OCI-LY7 (cell line): ENCODE results near the gene DPYD.

Source experiments
- CTCF ChIP-seq: fragments of 200-600 bp; sonication (generic); conservative IDR thresholded peaks from 2 replicates; pipeline ENCODE4 v1.5.1; 2014; ENCODE audit warnings: mild to moderate bottlenecking, antibody characterized with exemption, low read length, moderate library complexity, mixed read lengths
- EZH2phosphoT487 ChIP-seq: fragments of 200-600 bp; sonication (generic); IDR thresholded peaks from 2 replicates; pipeline ENCODE4 v1.6.1; 2018; ENCODE audit warnings: low read depth, borderline replicate concordance, mild to moderate bottlenecking, mixed run types, antibody characterized with exemption, low read length, moderate library complexity, mixed read lengths

GRCh38 chr1:97923811-97924210 lies 3.0 kb upstream of the DPYD start:
- no peak for TF ChIP-seq CTCF
- TF ChIP-seq EZH2phosphoT487, result no peak
